Thyroid gland (tissue), 4 donors: ENCODE measurements around the gene CISH. TPM values are rescaled to one million over a fixed set of nuclear protein-coding genes. Genes with fewer than 3 reads are reported as not detected.

Source experiments
- DNase-seq, 2 donors: peaks; one replicate each; pipeline ENCODE4 v3.0.0-alpha.2; 2019
- H3K27ac ChIP-seq, 3 donors: fragments of 200-600 bp; sonication (generic); 1 replicate in 2 of 3; 2 replicates in 1 of 3; pipeline ENCODE4 v1.5.1; 2016 to 2019; ENCODE audit warnings: mild to moderate bottlenecking in 1 of 3, moderate library complexity in 1 of 3
- H3K27me3 ChIP-seq: fragments of 200-600 bp; sonication (generic); one replicate; pipeline ENCODE4 v1.5.1; 2019
- H3K36me3 ChIP-seq, 2 donors: fragments of 200-600 bp; sonication (generic); one replicate each; pipeline ENCODE4 v1.5.1; 2016 to 2019
- H3K4me1 ChIP-seq, 2 donors: fragments of 200-600 bp; sonication (generic); one replicate each; pipeline ENCODE4 v1.5.1; 2017 to 2019
- H3K4me3 ChIP-seq, 3 donors: fragments of 200-600 bp; sonication (generic); replicated peaks in 1 of 3; 1 replicate in 2 of 3; 2 replicates in 1 of 3; pipeline ENCODE4 v1.5.1; 2016; ENCODE audit warnings: mild to moderate bottlenecking in 1 of 3
- H3K9me3 ChIP-seq: fragments of 200-600 bp; sonication (generic); one replicate; pipeline ENCODE4 v1.5.1; 2017
- CTCF ChIP-seq, 6 experiments: fragments of 200-600 bp in 3 of 6; fragments of 450-650 bp in 3 of 6; sonication (generic) in 3 of 6; IDR thresholded peaks; one replicate each; pipeline ENCODE4 v1.5.1; 2016 to 2019; ENCODE audit warnings: antibody characterized with exemption in 6 of 6, mild to moderate bottlenecking in 2 of 6, inconsistent platforms in 1 of 6, moderate library complexity in 1 of 6
- POLR2A ChIP-seq, 2 donors: fragments of 450-650 bp; IDR thresholded peaks; one replicate each; pipeline ENCODE4 v1.6.1; 2017; ENCODE audit warnings: antibody characterized with exemption in 2 of 2, mild to moderate bottlenecking in 2 of 2, moderate library complexity in 1 of 2
- WGBS, 2 donors: methylation state at CpG; one replicate each; pipeline ENCODE4 v1.1.5; 2017; 5-methylcytosine and 5-hydroxymethylcytosine counted together
- intact Hi-C: fragments of 100-400 bp; cut with DNase I; formaldehyde crosslinking; loops from one replicate; pipeline ENCODE4 v1.15.1; 2023
- total RNA-seq, 4 donors: library from RNA; depleted of rRNA; stranded (reverse); fragments of >200 nt; gene quantifications; one replicate each; pipeline ENCODE4 v1.2.3, GENCODE V29; 2016

CISH gene
- total RNA-seq, 4 donors from 2014 or later: 31.0 to 78.1 (median 48.0) TPM

- Histone ChIP-seq H3K36me3 (no peaks in the 10 kb centered on the region), H3K9me3 (no peaks in the 10 kb centered on the region), H3K27ac (no peak overlapping the region), H3K27me3 (no peaks in the 10 kb centered on the region), H3K4me1 (peaks cover 16% of the 10 kb centered on the region in 2 donors), H3K4me3 (no peak overlapping the region)
- DNase-seq: no peak
- TF ChIP-seq POLR2A (IDR thresholded peaks at IDR 0.05): no peak
- no peak for TF ChIP-seq CTCF (IDR thresholded peaks at IDR 0.05)
- 83 to 88% methylated on average over 1 of the region's 1 CpG for WGBS, 2 donors
- intact Hi-C loops: loop anchor here (10.0 kb wide), 1 partner anchor 810 kb away; no protein-coding TSS in a partner anchor
Measured at GRCh38 chr3:50564321-50564720, 47.3 kb downstream of the CISH start.

- no peaks in the 10 kb centered on the region for H3K36me3 ChIP-seq
- H3K4me3 ChIP-seq: no peak overlapping the region
- TF ChIP-seq CTCF (IDR thresholded peaks at IDR 0.05) (no peak), POLR2A (IDR thresholded peaks at IDR 0.05) (no peak)
- no peak overlapping the region for H3K27ac ChIP-seq
- 96% methylated on average over 2 of the region's 2 CpGs; no CpG with 5 or more reads in 1 of the 2 donors for WGBS, 2 donors
- no peaks in the 10 kb centered on the region for H3K27me3 ChIP-seq
- DNase-seq: no peak
- H3K9me3 ChIP-seq: no peaks in the 10 kb centered on the region
- intact Hi-C loops: loop anchor here (10.0 kb wide), 1 partner anchor 811 kb away; no protein-coding TSS in a partner anchor
- H3K4me1 ChIP-seq: peaks cover 16% of the 10 kb centered on the region in 2 donors
Measured at GRCh38 chr3:50563867-50564266, 47.7 kb downstream of the CISH start.

GRCh38 chr3:50562861-50563260, 48.7 kb downstream of the CISH start:
- Histone ChIP-seq H3K4me1 (peaks cover 8 to 10% of the 10 kb centered on the region in 2 donors), H3K36me3 (no peaks in the 10 kb centered on the region), H3K9me3 (no peaks in the 10 kb centered on the region), H3K27ac (no peak overlapping the region), H3K4me3 (no peak overlapping the region), H3K27me3 (no peaks in the 10 kb centered on the region)
- intact Hi-C loops: loop anchor here (10.0 kb wide), 1 partner anchor 812 kb away; no protein-coding TSS in a partner anchor
- TF ChIP-seq CTCF (IDR thresholded peaks at IDR 0.05) (no peak), POLR2A (IDR thresholded peaks at IDR 0.05) (no peak)
- WGBS, 2 donors: 78 to 94% methylated on average over 2 of the region's 2 CpGs
- DNase-seq: no peak

GRCh38 chr3:50559702-50560101, 51.9 kb downstream of the CISH start:
- no peaks in the 10 kb centered on the region for H3K4me1 ChIP-seq
- H3K27ac ChIP-seq: no peak overlapping the region
- TF ChIP-seq POLR2A (IDR thresholded peaks at IDR 0.05) (no peak), CTCF (IDR thresholded peaks at IDR 0.05) (no peak)
- no peaks in the 10 kb centered on the region for H3K27me3 ChIP-seq
- H3K36me3 ChIP-seq: no peaks in the 10 kb centered on the region
- DNase-seq: no peak
- H3K4me3 ChIP-seq: no peak overlapping the region
- intact Hi-C loops: loop anchor here (10.0 kb wide), 1 partner anchor 815 kb away; no protein-coding TSS in a partner anchor
- H3K9me3 ChIP-seq: no peaks in the 10 kb centered on the region

DNA sequence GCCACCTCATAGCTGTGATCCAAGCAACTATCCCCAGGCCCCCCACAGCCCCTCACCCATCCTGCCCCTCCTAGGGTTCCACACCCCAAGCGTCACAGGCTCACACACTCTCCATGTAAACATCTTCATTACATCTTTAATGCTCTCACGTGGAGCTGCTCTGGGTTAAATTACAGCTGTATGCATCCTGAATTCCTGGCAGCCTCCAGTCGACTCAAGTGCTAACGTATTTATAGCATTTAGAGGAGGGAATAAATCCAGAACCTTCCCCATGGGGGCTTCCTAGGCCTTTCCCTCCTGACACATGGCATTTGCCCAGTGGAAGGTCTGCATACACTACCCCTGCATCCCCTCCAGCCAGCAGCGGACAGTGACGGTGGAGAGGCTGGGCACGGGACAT, 53.7 kb downstream of the CISH start:
- intact Hi-C loops: no loop called here
- WGBS, 2 donors: 63% methylated on average over 7 of the region's 7 CpGs
- no peak overlapping the region for H3K4me3 ChIP-seq
- no peaks in the 10 kb centered on the region for H3K9me3 ChIP-seq
- H3K4me1 ChIP-seq: no peaks in the 10 kb centered on the region
- no peak for DNase-seq
- no peaks in the 10 kb centered on the region for H3K36me3 ChIP-seq
- TF ChIP-seq POLR2A (IDR thresholded peaks at IDR 0.05) (no peak), CTCF (IDR thresholded peaks at IDR 0.05) (no peak)
- no peak overlapping the region for H3K27ac ChIP-seq
- H3K27me3 ChIP-seq: no peaks in the 10 kb centered on the region
